Endothelial cell of umbilical vein (primary cell): ENCODE measurements around the gene SIGLEC15. TPM values are rescaled to one million over a fixed set of nuclear protein-coding genes. Genes with fewer than 3 reads are reported as not detected.
A peak's percentile ranks its signal among the peaks of the same experiment; 100 is the strongest.

Experiments
- BruUV-seq: library from RNA; stranded (reverse); fragments of 400-500 nt; replicated peaks from 2 replicates; lab custom pipeline; 2021; lab: Mats Ljungman, UMichigan
- CTCF ChIA-PET: fragments of 300-600, 350-600 bp; sonication (Branson Sonifier 250); formaldehyde crosslinking; loops from one replicate; lab custom pipeline; 2021; ENCODE audit warnings: antibody characterized with exemption, inconsistent platforms; lab: Charles Lee
- POLR2A ChIA-PET: fragments of 300-600, 350-600 bp; sonication (Branson Sonifier 250); formaldehyde crosslinking; loops from one replicate; lab custom pipeline; 2021; ENCODE audit warnings: antibody characterized with exemption, inconsistent platforms; lab: Charles Lee
- DNase-seq: peaks from one replicate; pipeline ENCODE4 v3.0.0-alpha.2; 2011; ENCODE audit warnings: low read depth, low spot score
- FAIRE-seq: peaks from 2 replicates; lab custom pipeline; 2011; peaks lifted over from hg19 to GRCh38; lab: Jason Lieb, UNC
- H2AFZ ChIP-seq: 2 replicates; pipeline ENCODE4 v1.6.0; 2012; ENCODE audit warnings: low read depth, low read length, control low read depth, inconsistent platforms
- H3K27ac ChIP-seq: 2 replicates; pipeline ENCODE4 v1.5.1; 2011; ENCODE audit warnings: low read depth, mild to moderate bottlenecking, control low read depth, low read length, moderate library complexity; ENCODE audit not compliant: insufficient read depth
- H3K27me3 ChIP-seq, 2 experiments: 2 replicates each; pipeline versions ENCODE4 v1.6.0 to v1.6.1; 2011; ENCODE audit warnings: low read length in 2 of 2, mixed read lengths in 1 of 2; ENCODE audit not compliant: control insufficient read depth in 2 of 2, insufficient read depth in 2 of 2
- H3K36me3 ChIP-seq, 2 experiments: 2 replicates in 1 of 2; 3 replicates in 1 of 2; pipeline ENCODE4 v1.5.1; 2011; ENCODE audit warnings: low read length in 2 of 2, mild to moderate bottlenecking in 1 of 2, moderate library complexity in 1 of 2; ENCODE audit not compliant: control insufficient read depth in 2 of 2, insufficient read depth in 2 of 2; ENCODE audit errors: extremely low read depth in 1 of 2
- H3K4me1 ChIP-seq: 3 replicates; pipeline ENCODE4 v1.5.1; 2011; ENCODE audit warnings: mild to moderate bottlenecking, low read length; ENCODE audit not compliant: control insufficient read depth, insufficient read depth; ENCODE audit errors: extremely low read depth
- H3K4me2 ChIP-seq: 2 replicates; pipeline ENCODE4 v1.6.1; 2011; ENCODE audit warnings: low read length, control low read depth, mixed read lengths; ENCODE audit not compliant: insufficient read depth
- H3K4me3 ChIP-seq, 3 experiments: fragments of 200-600 bp in 1 of 3; sonication (generic), shearing (Covaris generic) in 1 of 3; replicated peaks in 1 of 3; 2 replicates each; pipeline ENCODE4 v1.5.1; 2011 to 2016; ENCODE audit warnings: control low read depth in 3 of 3, low read length in 3 of 3, mild to moderate bottlenecking in 2 of 3, inconsistent platforms in 1 of 3, low read depth in 1 of 3, moderate library complexity in 1 of 3; ENCODE audit not compliant: insufficient read depth in 1 of 3
- H3K79me2 ChIP-seq: 2 replicates; pipeline ENCODE4 v1.6.0; 2012; ENCODE audit warnings: low read length, inconsistent platforms; ENCODE audit not compliant: control insufficient read depth, insufficient read depth
- H3K9ac ChIP-seq: replicated peaks from 2 replicates; pipeline ENCODE3; 2011; ENCODE audit warnings: low read length, control low read depth; ENCODE audit not compliant: insufficient read depth; ENCODE audit errors: extremely low read depth
- H3K9me1 ChIP-seq: replicated peaks from 3 replicates; pipeline ENCODE4 v1.6.0; 2011; ENCODE audit warnings: mild to moderate bottlenecking, low read length; ENCODE audit not compliant: control insufficient read depth, insufficient read depth; ENCODE audit errors: extremely low read depth
- H3K9me3 ChIP-seq: replicated peaks from 2 replicates; pipeline ENCODE4 v1.5.1; 2012; ENCODE audit warnings: low read length, inconsistent platforms; ENCODE audit not compliant: control insufficient read depth, insufficient read depth
- H4K20me1 ChIP-seq: replicated peaks from 2 replicates; pipeline ENCODE3; 2011; ENCODE audit warnings: mild to moderate bottlenecking, low read length; ENCODE audit not compliant: control insufficient read depth, insufficient read depth; ENCODE audit errors: extremely low read depth
- CTCF ChIP-seq, 2 donors: IDR thresholded peaks; 1 replicate in 1 of 2; 2 replicates in 1 of 2; pipeline ENCODE4 v1.5.1; 2011; ENCODE audit warnings: low read length in 2 of 2, mild to moderate bottlenecking in 2 of 2, moderate library complexity in 2 of 2, control low read depth in 1 of 2, inconsistent platforms in 1 of 2, low read depth in 1 of 2; ENCODE audit not compliant: insufficient read depth in 1 of 2; ENCODE audit errors: extremely low read depth in 1 of 2
- EZH2 ChIP-seq: IDR thresholded peaks from 2 replicates; pipeline ENCODE4 v1.6.1; 2012; ENCODE audit warnings: borderline replicate concordance, low read depth, mild to moderate bottlenecking, moderate library complexity, low read length, inconsistent platforms; ENCODE audit not compliant: severe bottlenecking
- FOS ChIP-seq: IDR thresholded peaks from 2 replicates; pipeline ENCODE4 v1.6.1; 2011; ENCODE audit warnings: mild to moderate bottlenecking, low read length, moderate library complexity, borderline replicate concordance; ENCODE audit not compliant: insufficient read depth
- GATA2 ChIP-seq: IDR thresholded peaks from 2 replicates; pipeline ENCODE4 v1.7.0; 2011; ENCODE audit warnings: low read depth, mild to moderate bottlenecking, moderate library complexity, mixed read lengths, low read length; ENCODE audit not compliant: insufficient read length, insufficient read depth
- JUN ChIP-seq: IDR thresholded peaks from 2 replicates; pipeline ENCODE4 v1.6.1; 2011; ENCODE audit warnings: borderline replicate concordance, low read depth; ENCODE audit not compliant: insufficient read length, insufficient read depth
- MAX ChIP-seq: IDR thresholded peaks from 2 replicates; pipeline ENCODE4 v1.6.1; 2011; ENCODE audit not compliant: insufficient read depth, insufficient read length
- MYC ChIP-seq: IDR thresholded peaks from one replicate; pipeline ENCODE4 v1.6.1; 2011; ENCODE audit warnings: mild to moderate bottlenecking, low read depth, low read length
- POLR2A ChIP-seq: IDR thresholded peaks from 2 replicates; pipeline ENCODE4 v1.6.1; 2012; ENCODE audit warnings: low read depth, mild to moderate bottlenecking, control low read depth, low read length
- POLR2AphosphoS5 ChIP-seq: IDR thresholded peaks from 2 replicates; pipeline ENCODE4 v1.6.1; 2012; ENCODE audit warnings: low read depth, mild to moderate bottlenecking, control low read depth, low read length, moderate library complexity; ENCODE audit not compliant: insufficient read depth
- dilution Hi-C: fragments of 300-500 bp; cut with MboI; formaldehyde crosslinking; loops from one replicate; pipeline ENCODE4 v1.15.0; 2019; ENCODE audit warnings: low sequenced_read_pairs; ENCODE audit not compliant: extremely low pct_ligation_motif_present
- intact Hi-C: fragments of 100-400 bp; cut with micrococcal nuclease; formaldehyde crosslinking; loops from one replicate; pipeline ENCODE4 v1.10.0; 2022
- polyA plus RNA-seq, 4 experiments: library from polyadenylated mRNA; depleted of rRNA in 3 of 4; stranded (reverse) in 3 of 4; unstranded in 1 of 4; fragments of >200 nt; gene quantifications; 2 replicates each; pipeline versions ENCODE4 v1.2.1 to v1.2.3, GENCODE V29; 2011 to 2012; ENCODE audit warnings: missing spikeins in 1 of 4
- total RNA-seq: library from RNA; stranded (reverse); gene quantifications from 2 replicates; pipeline ENCODE4 v1.2.3, GENCODE V29; 2021

Gene SIGLEC15
- total and polyA plus RNA-seq, 2 donors (not counting 3 experiments of a cell fraction or from before 2014, with no cell fraction given): not detected

- TF ChIP-seq MYC (no peak), MAX (no peak), CTCF (IDR thresholded peaks at IDR 0.05; ENCODE audit: extremely low read depth in 1 of 2, insufficient read depth in 1 of 2, low read depth in 1 of 2, low read length in 2 of 2) (no peak), FOS (no peak), GATA2 (no peak), POLR2A (no peak), POLR2AphosphoS5 (no peak), EZH2 (no peak), JUN (no peak)
- no peaks in the 10 kb centered on the region for H3K9me1 ChIP-seq
- DNase-seq: peak; percentile 38
- H2AFZ ChIP-seq: no peak overlapping the region
- BruUV-seq: no TSS peak
- dilution Hi-C loops (no loop called here), intact Hi-C loops (no loop called here)
- H3K4me1 ChIP-seq: no peaks in the 10 kb centered on the region
- POLR2A ChIA-PET: no interaction called here
- no peaks in the 10 kb centered on the region for H3K9me3 ChIP-seq
- no peaks in the 10 kb centered on the region for H4K20me1 ChIP-seq
- no peak overlapping the region for H3K9ac ChIP-seq
- no peak for FAIRE-seq
- H3K4me2 ChIP-seq: no peak overlapping the region
- H3K79me2 ChIP-seq: no peaks in the 10 kb centered on the region
- no peak overlapping the region for H3K4me3 ChIP-seq
- H3K27me3 ChIP-seq: no peaks in the 10 kb centered on the region
- H3K27ac ChIP-seq: no peak overlapping the region
- CTCF ChIA-PET: interaction anchor here (1.0 to 11.5 kb wide), 2 partner anchors 8 to 149 kb away, joined by 5 to 86 read pairs; no protein-coding TSS in a partner anchor
- H3K36me3 ChIP-seq: peaks cover 9 to 10% of the 10 kb centered on the region in 2 experiments
Observed at GRCh38 chr18:45871431-45872084, 46.1 kb downstream of the SIGLEC15 start.
